Measurements from ENCODE around the gene TFIP11. TPM values are rescaled to one million over a fixed set of nuclear protein-coding genes. Genes with fewer than 3 reads are reported as not detected.

The TFIP11 gene
- polyA plus RNA-seq, 4 donors, result 14.5 to 33.0 (median 32.5) TPM

DNA sequence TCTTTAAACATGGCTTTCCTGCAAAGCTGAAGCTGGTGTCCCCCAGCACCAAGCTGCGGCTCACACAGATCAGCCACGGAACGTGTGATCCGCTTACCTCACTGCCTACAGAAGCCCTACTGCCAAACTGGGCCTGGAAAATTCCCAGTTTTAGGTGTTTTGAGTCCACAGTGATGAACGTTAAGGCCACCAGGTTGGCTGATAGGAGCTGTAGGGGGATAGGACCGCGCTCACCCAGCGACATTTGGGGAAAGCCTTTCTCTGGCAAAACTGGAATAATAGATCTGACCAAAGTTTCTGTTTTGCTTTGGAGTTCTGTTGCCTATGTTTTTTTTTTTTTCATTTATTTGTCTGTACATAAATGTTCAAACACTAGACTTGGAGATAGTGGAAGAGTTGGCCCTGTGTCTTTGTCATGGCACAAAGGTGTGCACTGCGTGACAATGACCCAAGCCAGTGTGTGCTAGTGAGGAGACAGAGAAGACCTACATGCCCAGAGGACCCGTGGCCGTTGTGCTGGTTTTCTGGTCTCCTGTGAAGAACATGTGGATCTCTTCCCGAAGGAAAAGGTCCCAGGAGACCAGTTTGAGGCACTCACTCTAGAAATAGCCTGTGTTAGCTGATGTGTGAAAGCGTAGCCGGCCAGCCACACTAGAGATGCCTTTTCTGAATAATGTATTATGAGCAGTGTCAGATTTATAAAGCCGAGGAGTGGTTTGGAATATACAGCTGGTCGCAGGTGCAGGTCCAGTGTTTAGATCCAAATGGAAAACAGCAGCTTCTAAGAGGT, 68.2 kb downstream of the TFIP11 start:
- no peaks in the 10 kb centered on the region for H3K36me3 ChIP-seq (ENCODE audit: control insufficient read depth in 3 of 3, insufficient read depth in 2 of 3, low read depth in 1 of 3, low read length in 3 of 3)
- H3K4me1 ChIP-seq (ENCODE audit: control insufficient read depth in 3 of 3, insufficient read depth in 2 of 3, low read depth in 1 of 3, low read length in 2 of 3), result no peaks in the 10 kb centered on the region
- H3K27ac ChIP-seq (ENCODE audit: low read depth in 1 of 3, low read length in 2 of 3), result no peak overlapping the region
- FAIRE-seq (no peak), DNase-seq (no peak)
- no peak overlapping the region for H3K4me3 ChIP-seq (ENCODE audit: low read depth in 1 of 3, low read length in 3 of 3)
- H3K27me3 ChIP-seq (ENCODE audit: control insufficient read depth in 3 of 3, insufficient read depth in 3 of 3, low read length in 3 of 3), result peaks cover 0 to 2% (median 0%) of the 10 kb centered on the region in 3 donors
- WGBS, 3 donors, result 91 to 94% (median 93%) methylated on average over 16 of the region's 16 CpGs
- no peaks in the 10 kb centered on the region for H3K9me3 ChIP-seq (ENCODE audit: control insufficient read depth in 2 of 2, insufficient read depth in 1 of 2, low read depth in 1 of 2, low read length in 1 of 2)

DNA sequence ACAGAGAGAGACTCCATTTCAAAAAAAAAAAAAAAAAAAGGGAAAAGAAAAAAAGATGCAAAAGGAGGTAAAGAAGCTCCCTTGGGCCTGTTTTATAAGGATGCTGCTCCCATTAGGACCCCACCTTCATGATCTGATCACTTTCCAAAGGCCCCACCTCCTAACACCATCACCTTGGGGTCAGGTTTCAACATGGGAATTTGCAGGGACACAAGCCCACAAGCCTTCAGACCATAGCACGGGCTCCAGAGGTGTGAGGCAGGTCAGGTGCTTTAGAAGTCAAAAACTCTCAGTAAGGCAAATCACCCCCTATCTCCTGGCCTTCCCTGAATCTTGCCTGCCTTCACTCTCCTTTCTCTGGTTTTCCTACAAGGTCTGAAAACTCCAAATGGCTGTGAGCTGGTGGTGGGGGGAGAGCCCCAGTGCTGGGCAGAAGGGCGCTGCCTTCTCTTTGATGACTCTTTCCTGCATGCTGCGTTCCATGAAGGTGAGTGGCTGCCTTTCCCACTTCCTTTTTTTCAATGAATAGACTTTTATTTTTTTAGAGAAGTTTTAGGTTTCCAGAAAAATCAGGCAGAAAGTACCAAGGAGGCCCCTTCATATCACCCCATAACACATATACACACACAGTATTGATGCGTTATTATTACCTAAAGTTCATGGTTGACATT, 70.1 kb downstream of the TFIP11 start:
- DNase-seq (no peak), FAIRE-seq (no peak)
- Histone ChIP-seq H3K27me3 (ENCODE audit: control insufficient read depth in 3 of 3, insufficient read depth in 3 of 3, low read length in 3 of 3) (peaks cover 0 to 2% (median 0%) of the 10 kb centered on the region in 3 donors), H3K4me1 (ENCODE audit: control insufficient read depth in 3 of 3, insufficient read depth in 2 of 3, low read depth in 1 of 3, low read length in 2 of 3) (peaks cover 0 to 2% (median 0%) of the 10 kb centered on the region in 3 donors), H3K36me3 (ENCODE audit: control insufficient read depth in 3 of 3, insufficient read depth in 2 of 3, low read depth in 1 of 3, low read length in 3 of 3) (no peaks in the 10 kb centered on the region), H3K9me3 (ENCODE audit: control insufficient read depth in 2 of 2, insufficient read depth in 1 of 2, low read depth in 1 of 2, low read length in 1 of 2) (no peaks in the 10 kb centered on the region), H3K4me3 (ENCODE audit: low read depth in 1 of 3, low read length in 3 of 3) (no peak overlapping the region), H3K27ac (ENCODE audit: low read depth in 1 of 3, low read length in 2 of 3) (no peak overlapping the region)
- WGBS, 3 donors, result 87 to 100% (median 88%) methylated on average over 4 of the region's 4 CpGs

Other genes with a start within 250 kb of the TFIP11 start
- gene ASPHD2, start 83.2 kb downstream of the TFIP11 start, polyA plus RNA-seq, result 1 to 10 TPM in 1 of 4 donors, under 1 TPM in 3; 0.45 to 1.8 (median 0.65) TPM
- gene HPS4, start 28.7 kb downstream of the TFIP11 start, polyA plus RNA-seq, result 10 to 100 TPM in 3 of 4 donors, 1 to 10 TPM in 1; 9.8 to 49.2 (median 14.3) TPM
- gene SRRD, start 28.6 kb downstream of the TFIP11 start, polyA plus RNA-seq, result 10 to 100 TPM in 2 of 4 donors, 1 to 10 TPM in 2; 9.2 to 18.0 (median 13.5) TPM
- 10 to 100 TPM in 2 of 4 donors, 1 to 10 TPM in 2; 6.3 to 29.2 (median 16.6) TPM for gene TPST2, start 77.7 kb upstream of the TFIP11 start, polyA plus RNA-seq
- under 1 TPM in 2 of 4 donors, not detected in 2; 0.25 to 0.75 TPM for gene CRYBB1, start 105.6 kb upstream of the TFIP11 start, polyA plus RNA-seq
- gene CRYBA4, start 109.5 kb upstream of the TFIP11 start, polyA plus RNA-seq, result under 1 TPM in 2 of 4 donors, not detected in 2; 0.06 to 0.10 TPM
- 1 to 10 TPM in 1 of 4 donors, under 1 TPM in 2, not detected in 1; 0.27 to 1.3 (median 0.58) TPM for gene MIAT, start 145.1 kb upstream of the TFIP11 start, polyA plus RNA-seq

Measured in small intestine (tissue), 7 donors.